Measurements from ENCODE around the gene FBXO21. TPM values are rescaled to one million over a fixed set of nuclear protein-coding genes. Genes with fewer than 3 reads are reported as not detected.

Gene FBXO21
- total and polyA plus RNA-seq, 2 of the 4 experiments (the other 2 are of a cell fraction): 43.6 to 56.6 TPM

- no peak overlapping the region for H3K4me2 ChIP-seq (ENCODE audit: low read depth, low read length)
- no peak overlapping the region for H2BK20ac ChIP-seq (ENCODE audit: low read depth, low read length)
- 80% methylated on average over 2 of the region's 13 CpGs; no CpG with 5 or more reads in 1 of the 2 experiments for WGBS, 2 experiments (ENCODE audit: extremely low coverage in 2 of 2, insufficient read length in 1 of 2)
- no peaks in the 10 kb centered on the region for H3K4me1 ChIP-seq (ENCODE audit: control insufficient read depth, insufficient read depth, low read length)
- dilution Hi-C loops (cut with HindIII; ENCODE audit: low sequenced_read_pairs, unreplicated experiment): no loop called here
- no peak overlapping the region for H2BK120ac ChIP-seq (ENCODE audit: low read depth, low read length)
- H2BK15ac ChIP-seq (ENCODE audit: low read depth, low read length): no peak overlapping the region
- no peak overlapping the region for H3K23ac ChIP-seq (ENCODE audit: low read depth, low read length)
- H3K4ac ChIP-seq (ENCODE audit: low read depth, low read length): no peak overlapping the region
- ATAC-seq (ENCODE audit: low read depth) (no peak), DNase-seq (no peak)
- H2AK9ac ChIP-seq (replicated peaks; ENCODE audit: low read depth, low read length, poor library complexity): no peak overlapping the region
- H4K5ac ChIP-seq (ENCODE audit: low read depth, low read length): no peak overlapping the region
- H3K9me1 ChIP-seq (ENCODE audit: insufficient read depth, low read length): peaks cover 3% of the 10 kb centered on the region; the same call in 1 of the 2 replicates
- POLR2A ChIA-PET (ENCODE audit: unreplicated experiment): no interaction called here
- H3K27ac ChIP-seq (ENCODE audit: insufficient read depth, low read length): no peak overlapping the region
- no peak overlapping the region for H3K14ac ChIP-seq (replicated peaks; ENCODE audit: low read depth, low read length)
- in situ Hi-C loops (cut with MboI; ENCODE audit: low sequenced_read_pairs): no loop called here
- H2BK5ac ChIP-seq (ENCODE audit: low read depth, low read length, poor library complexity, severe bottlenecking): no peak overlapping the region
- peaks cover 35% of the 10 kb centered on the region for H3K36me3 ChIP-seq (ENCODE audit: control insufficient read depth, insufficient read depth, low read length)
- TF ChIP-seq FOS (IDR thresholded peaks at IDR 0.05; ENCODE audit: low read depth, low read length): no peak
- no peak for TF ChIP-seq RFX5 (IDR thresholded peaks at IDR 0.05; ENCODE audit: low read depth, low read length)
- TF ChIP-seq MAFK (IDR thresholded peaks at IDR 0.05; ENCODE audit: low read depth, low read length): no peak
- no peak for TF ChIP-seq MXI1 (IDR thresholded peaks at IDR 0.05; ENCODE audit: borderline replicate concordance, low read depth, low read length)
- TF ChIP-seq BHLHE40 (IDR thresholded peaks at IDR 0.05; ENCODE audit: low read depth, low read length): no peak
- TF ChIP-seq POLR2A (IDR thresholded peaks at IDR 0.05; ENCODE audit: low read depth, low read length): no peak
- no peak for TF ChIP-seq RCOR1 (IDR thresholded peaks at IDR 0.05; ENCODE audit: insufficient replicate concordance, low read length)
- no peak for TF ChIP-seq RAD21 (IDR thresholded peaks at IDR 0.05; ENCODE audit: low read length)
- no peak for TF ChIP-seq USF2 (IDR thresholded peaks at IDR 0.05; ENCODE audit: low read depth, low read length)
- TF ChIP-seq NFE2L2 (IDR thresholded peaks at IDR 0.05; ENCODE audit: low read depth, low read length): no peak
- TF ChIP-seq SMC3 (IDR thresholded peaks at IDR 0.05; ENCODE audit: low read depth, low read length): no peak
- no peak for TF ChIP-seq ELK1 (IDR thresholded peaks at IDR 0.05; ENCODE audit: borderline replicate concordance, low read depth, low read length)
- TF ChIP-seq CTCF (conservative IDR thresholded peaks at IDR 0.05; ENCODE audit: low read depth, low read length): no peak
- TF ChIP-seq CHD1 (IDR thresholded peaks at IDR 0.05; ENCODE audit: low read depth, low read length): no peak
- no peak for TF ChIP-seq CEBPB (IDR thresholded peaks at IDR 0.05; ENCODE audit: low read depth, low read length)
- no peak for TF ChIP-seq MAZ (IDR thresholded peaks at IDR 0.05; ENCODE audit: borderline replicate concordance, low read depth, low read length)
- intact Hi-C loops (cut with micrococcal nuclease): no loop called here
- H4K91ac ChIP-seq (ENCODE audit: insufficient read depth, low read depth, low read length): no peak overlapping the region
- H3K4me3 ChIP-seq (ENCODE audit: insufficient read depth, low read depth, low read length): no peak overlapping the region
- H3K9ac ChIP-seq (ENCODE audit: low read depth, low read length): no peak overlapping the region
- no peaks in the 10 kb centered on the region for H3K9me3 ChIP-seq (ENCODE audit: control insufficient read depth, insufficient read depth, low read length)
- H2AFZ ChIP-seq (replicated peaks; ENCODE audit: low read length, poor library complexity): no peak overlapping the region
- no peak overlapping the region for H3K56ac ChIP-seq (ENCODE audit: extremely low read depth, insufficient read depth, low read length)
- no peak overlapping the region for H2AK5ac ChIP-seq (ENCODE audit: low read depth, low read length)
- H3K18ac ChIP-seq (ENCODE audit: low read depth, low read length): no peak overlapping the region
- peaks cover 4% of the 10 kb centered on the region; the same call in 1 of the 2 replicates for H4K20me1 ChIP-seq (ENCODE audit: insufficient read depth, low read length)
- H3K27me3 ChIP-seq (ENCODE audit: control insufficient read depth, insufficient read depth, low read length): no peaks in the 10 kb centered on the region
- H4K8ac ChIP-seq (ENCODE audit: low read depth in 2 of 2, low read length in 2 of 2): no peak overlapping the region
- BruUV-seq (replicated peaks): no TSS peak
- CTCF ChIA-PET: interaction anchor here (0.6 kb wide), 1 partner anchor 287 kb away, joined by 8 read pairs; no protein-coding TSS in a partner anchor
- H3K79me1 ChIP-seq (ENCODE audit: low read depth in 1 of 2, low read length in 2 of 2): no peaks in the 10 kb centered on the region
Observed at GRCh38 chr12:117145597-117146154, 44.6 kb downstream of the FBXO21 start.
